CD4-positive, alpha-beta T cell treated with Interleukin-15 for 1 hour (primary cell): Measurements from ENCODE around the gene WWOX.

Experiments
- DNase-seq: peaks from one replicate; pipeline ENCODE4 v3.0.0-alpha.2; 2020

The WWOX gene

GRCh38 chr16:78896280-78896679, 796.8 kb downstream of the WWOX start:
- DNase-seq, result peak; percentile 40

GRCh38 chr16:78897299-78897698, 797.8 kb downstream of the WWOX start:
- no peak for DNase-seq

DNA sequence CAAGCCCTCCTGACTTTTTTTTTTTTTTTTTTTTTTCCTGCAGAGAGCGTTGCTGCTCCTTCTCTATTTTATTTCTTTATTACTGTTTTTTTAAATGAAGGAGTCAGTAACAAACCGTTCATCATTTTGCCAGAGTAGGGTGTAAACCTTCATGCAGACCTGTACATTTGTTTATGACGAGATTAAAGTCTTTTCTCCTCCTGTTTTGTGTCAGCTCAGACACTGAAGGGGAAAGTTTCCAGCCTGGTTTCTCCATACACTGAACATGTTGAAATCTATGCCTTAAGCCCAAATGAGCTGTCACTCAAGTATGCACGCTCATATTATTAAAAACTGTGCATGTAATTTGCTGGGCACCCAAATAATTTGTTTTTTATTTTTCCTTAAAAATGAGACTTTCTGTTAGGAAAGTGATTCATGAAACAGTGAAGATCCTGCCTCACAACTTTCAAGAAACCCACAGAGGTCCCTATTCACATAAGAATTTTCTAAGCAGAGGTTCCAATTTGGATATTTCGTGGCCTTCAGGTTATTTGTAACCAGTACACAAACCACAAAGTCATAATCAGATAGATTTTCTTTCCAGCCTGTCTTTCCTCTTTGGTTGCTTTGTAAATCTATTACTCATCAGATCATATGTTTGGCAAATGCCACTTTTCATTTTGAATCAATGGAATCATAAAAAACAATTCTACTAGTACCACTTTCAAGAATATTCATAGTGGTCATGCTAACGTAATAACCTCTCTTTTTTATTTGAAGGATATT, 800.8 kb downstream of the WWOX start:
- no peak for DNase-seq

GRCh38 chr16:78900966-78901365, 801.5 kb downstream of the WWOX start:
- DNase-seq, result no peak

GRCh38 chr16:78902321-78902720, 802.9 kb downstream of the WWOX start:
- no peak for DNase-seq

DNA sequence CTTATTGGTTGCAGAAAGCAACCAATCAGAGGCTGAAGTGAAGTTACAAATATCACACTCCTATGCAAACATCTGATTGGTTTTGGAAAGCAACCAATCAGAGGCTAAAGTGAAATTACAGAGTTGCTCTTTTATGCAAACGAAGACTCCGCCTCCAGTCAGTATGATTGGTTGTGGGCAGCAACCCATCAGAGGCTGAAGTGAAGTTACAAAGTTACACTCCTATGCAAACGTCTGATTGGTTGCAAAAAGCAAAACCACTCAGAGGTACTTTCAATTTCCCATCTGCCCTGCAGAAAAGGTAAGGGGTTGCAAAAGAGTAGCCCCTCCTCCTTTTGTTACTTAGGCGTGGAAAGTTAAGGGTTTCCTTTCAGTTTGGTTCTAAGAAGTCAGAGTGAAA, 803.8 kb downstream of the WWOX start:
- DNase-seq, result no peak

GRCh38 chr16:78903843-78904242, 804.4 kb downstream of the WWOX start:
- DNase-seq, result no peak

DNA sequence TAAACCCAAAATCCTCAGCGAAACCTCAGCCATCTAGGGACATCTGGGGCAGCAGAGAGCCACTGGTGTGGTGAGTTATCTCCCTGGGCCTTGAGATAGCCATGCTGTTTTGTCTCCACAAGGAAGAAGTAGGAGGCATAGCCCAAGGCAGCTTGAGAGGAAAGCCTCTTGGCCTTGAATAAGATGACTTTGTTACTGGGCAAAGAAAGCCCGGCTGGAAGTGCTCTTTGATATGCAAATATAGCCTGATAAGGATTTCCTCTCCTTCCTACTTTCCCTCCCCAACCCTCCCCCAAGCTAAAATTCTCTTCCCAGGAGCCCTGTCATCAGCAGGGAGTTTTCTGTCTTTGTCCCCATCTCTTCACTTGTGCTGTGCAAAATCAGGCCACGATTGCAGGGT, 806.7 kb downstream of the WWOX start:
- no peak for DNase-seq

DNA sequence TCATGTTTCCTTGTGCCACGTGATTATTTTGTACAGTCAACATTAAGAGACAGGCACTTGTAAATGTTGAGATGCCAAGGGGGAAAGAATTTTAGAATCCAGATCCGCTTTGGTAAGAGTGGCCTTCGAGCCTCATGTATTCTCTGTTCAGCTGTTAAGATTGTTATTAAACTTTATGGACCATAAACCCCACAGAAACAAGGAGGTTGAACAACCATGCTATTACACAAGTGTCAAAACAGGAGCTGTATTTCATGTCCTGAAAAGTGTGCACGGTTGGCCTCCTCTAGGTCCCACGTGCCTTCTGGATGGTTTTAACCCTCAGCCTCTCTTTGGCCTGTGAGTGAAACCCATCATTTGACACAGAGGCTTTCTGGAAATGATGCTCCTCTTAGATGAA, 809.8 kb downstream of the WWOX start:
- no peak for DNase-seq

DNA sequence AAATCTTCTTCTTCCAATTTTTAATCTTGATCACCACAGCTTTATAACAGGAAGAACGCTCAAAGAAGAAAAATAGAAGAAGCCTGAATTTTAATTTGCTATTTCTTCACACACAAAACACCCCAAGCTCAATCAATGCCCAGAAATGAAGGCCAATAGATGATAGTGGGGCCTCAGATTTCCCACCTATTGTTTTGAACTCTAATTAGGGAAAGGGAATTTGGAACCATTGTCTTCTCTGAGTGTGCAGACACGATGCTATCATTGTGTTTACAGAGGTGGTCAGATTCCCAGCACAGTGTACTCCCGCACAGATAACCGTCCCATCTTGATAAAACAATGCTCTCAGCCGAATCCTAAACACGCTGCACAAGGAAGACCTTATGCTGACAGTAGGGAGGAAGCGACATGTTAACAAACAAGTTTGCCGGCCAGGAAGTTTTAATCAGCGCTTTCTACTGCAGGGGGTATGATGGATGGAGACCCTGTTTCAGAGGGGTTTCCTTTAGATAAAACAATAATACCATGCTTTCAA, 816.4 kb downstream of the WWOX start:
- DNase-seq, result no peak

DNA sequence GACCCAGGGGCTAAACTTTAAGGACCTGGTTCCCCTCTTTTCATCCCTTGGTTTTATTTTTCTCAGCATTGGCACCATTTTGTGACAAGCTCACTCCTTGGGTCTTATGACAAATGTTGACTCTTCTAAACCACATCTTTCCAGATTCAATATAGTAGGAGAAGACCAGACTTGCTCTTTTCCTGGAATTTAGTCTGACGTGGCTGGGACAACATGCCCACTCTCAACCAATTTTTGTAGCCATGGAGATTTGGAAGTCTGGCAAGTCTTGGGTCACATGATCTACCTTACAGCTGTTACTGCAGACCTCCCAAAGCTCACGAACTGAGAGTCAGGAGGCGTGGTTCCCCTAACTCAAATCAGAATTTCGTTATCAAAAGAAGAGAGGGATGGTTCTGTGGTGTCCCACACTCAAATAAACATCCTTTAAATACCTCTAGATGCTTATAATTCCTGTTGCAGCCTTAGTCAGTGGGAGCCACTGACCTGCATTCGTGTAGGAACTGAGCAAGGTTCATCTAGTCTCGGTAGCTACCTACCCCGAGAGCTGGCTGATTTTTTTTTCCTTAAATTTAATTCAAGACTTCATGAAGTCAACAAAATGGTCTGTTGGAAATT, 817.6 kb downstream of the WWOX start:
- DNase-seq, result no peak

DNA sequence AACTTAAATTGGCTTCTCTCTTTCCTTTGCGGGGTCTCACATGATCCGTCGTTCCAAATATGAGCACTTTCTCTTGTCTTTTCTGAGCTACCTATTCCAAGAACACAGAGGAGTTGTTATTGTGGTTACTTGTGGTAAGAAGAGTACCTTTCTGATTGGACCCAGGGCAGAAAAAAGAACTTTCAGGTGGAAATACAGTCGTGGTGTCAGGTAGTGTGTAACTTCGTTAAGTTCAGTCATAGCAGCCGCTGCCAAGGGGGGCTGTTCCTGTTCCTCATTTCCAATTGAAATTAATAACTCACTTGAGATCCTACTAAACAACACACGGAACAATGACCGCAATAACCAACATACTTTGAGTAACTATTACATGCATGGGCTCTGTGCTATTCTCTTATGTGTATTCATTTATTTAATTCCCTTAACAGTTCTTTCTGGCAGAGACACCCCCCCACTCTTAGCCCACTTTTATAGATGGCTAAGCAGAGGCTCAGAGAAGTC, 819.4 kb downstream of the WWOX start:
- no peak for DNase-seq

- DNase-seq, result no peak
Measured at GRCh38 chr16:78919852-78920251, 820.4 kb downstream of the WWOX start.

- no peak for DNase-seq
Measured at GRCh38 chr16:78920621-78921020, 821.2 kb downstream of the WWOX start.

- peak; percentile 20 for DNase-seq
Measured at GRCh38 chr16:78925083-78925767, 825.8 kb downstream of the WWOX start.

DNA sequence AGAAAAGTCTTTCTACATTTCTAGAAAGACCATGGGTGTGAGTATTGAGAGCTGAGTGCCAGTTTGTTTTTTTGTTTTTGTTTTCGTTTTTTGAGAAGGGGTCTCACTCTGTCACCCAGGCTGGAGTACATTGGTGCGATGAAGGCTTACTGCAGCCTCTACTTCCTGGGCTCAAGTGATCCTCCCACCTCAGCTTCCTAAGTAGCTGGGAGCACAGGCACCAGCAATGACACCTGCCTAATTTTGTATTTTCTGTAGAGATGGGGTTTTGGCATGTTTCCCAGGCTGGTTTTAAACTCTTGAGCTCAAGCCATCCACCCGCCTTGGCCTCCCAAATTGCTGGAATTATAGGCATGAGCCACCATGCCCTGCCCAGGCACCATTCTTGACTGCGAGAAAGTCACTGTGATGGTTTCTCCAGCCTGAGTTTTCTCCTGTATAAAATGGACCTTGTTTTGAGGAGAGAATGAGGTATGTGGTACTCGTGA, 827.3 kb downstream of the WWOX start:
- DNase-seq, result no peak

GRCh38 chr16:78927766-78928165, 828.3 kb downstream of the WWOX start:
- no peak for DNase-seq

DNA sequence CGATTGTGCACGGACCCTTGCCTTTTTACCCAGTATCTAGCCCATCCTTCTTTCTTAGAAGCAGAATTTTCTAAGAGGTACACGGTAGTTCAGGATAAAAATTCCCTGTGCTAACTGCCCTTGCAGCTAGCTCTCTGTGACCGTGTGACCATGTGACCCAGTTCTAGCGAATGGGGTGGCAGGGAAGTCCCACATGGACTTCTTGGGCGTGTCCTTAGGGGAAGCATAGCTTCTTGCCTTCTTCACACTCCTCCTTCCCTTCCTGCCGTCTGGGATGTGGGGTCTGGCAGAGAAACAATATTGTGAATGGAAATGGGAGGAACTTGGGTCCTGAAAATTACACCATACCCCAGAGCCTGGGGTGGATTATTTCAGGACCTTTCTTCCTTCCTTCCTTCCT, 830.4 kb downstream of the WWOX start:
- no peak for DNase-seq

DNA sequence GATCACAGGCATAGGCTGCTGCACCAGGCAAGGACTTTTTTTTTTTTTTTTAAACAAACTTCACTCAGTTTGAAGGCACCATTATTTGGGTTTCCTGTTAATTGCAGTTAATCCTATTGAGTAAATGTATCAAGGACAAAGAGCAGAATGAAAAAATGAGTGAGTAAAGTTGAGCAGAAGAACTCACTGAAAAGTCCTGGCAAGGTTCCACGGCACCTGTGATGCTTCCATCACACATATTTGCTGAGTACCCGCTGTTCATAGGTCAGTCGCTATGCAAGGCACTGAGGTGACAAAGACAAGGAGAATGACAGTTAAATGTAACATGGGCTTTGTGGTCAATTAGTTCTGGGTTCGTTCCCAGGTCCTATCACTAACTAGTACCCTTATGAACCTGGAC, 831.1 kb downstream of the WWOX start:
- DNase-seq, result no peak

- DNase-seq, result no peak
Measured at GRCh38 chr16:78931267-78931666, 831.8 kb downstream of the WWOX start.

- no peak for DNase-seq
Measured at GRCh38 chr16:78931678-78932077, 832.2 kb downstream of the WWOX start.

DNA sequence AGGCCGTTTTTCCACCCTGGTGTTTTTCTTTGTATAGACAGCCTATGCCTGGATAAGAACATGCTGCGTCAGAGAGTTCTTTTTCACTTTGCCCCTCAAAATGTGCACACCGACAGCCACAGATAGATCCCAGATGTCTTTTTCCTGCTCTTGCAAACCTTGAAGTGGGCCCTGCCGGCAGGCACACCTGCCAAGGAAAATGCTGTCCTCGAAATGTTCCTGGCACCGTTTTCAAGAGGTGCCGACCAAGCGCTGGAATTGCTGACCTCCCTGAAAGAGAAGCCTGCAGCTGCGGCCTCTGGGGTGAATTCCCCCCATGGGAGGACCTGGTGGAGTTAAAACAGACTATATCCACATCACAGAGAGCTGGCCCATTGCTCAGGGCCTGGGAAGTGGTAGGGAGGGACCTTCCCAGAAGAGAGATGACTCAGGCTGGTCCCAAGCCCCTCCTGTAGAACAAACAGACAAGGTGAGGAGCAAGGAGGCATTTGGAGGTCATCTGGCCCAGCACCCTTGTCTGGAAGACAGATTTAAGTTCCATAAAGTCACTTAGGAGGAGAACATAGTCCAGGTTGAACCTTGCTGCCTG, 833.0 kb downstream of the WWOX start:
- DNase-seq, result no peak

DNA sequence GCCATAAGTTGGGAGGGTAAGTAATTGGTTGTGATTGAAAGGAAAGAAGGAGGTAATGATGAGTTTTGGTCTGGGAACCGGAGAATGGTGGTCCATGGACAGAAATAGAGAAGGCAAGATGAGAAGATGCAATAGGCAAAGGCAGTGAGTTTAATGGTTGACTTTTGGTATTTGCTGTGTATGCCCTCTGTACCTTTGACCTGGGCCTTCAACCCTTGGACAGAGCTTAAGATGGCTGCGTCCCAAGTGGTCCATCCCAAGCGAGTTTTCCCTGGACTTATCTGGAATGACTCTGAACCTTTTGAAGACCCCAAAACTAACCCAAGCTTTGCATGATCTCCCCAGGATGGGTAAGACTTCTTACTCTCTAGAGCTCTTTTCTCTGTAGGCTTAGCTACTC, 836.6 kb downstream of the WWOX start:
- no peak for DNase-seq
